Lower lobe of right lung (tissue), 2 donors: Measurements from ENCODE around the gene FGF22. TPM values are rescaled to one million over a fixed set of nuclear protein-coding genes. Genes with fewer than 3 reads are reported as not detected.

Source experiments
- ATAC-seq, 2 donors: fragments of 200-7000 bp; cut with Tn5 transposase; one replicate each; pipeline ENCODE4 v1.9.1; 2020 to 2022; ENCODE audit warnings: mild to moderate bottlenecking in 2 of 2, moderate library complexity in 2 of 2
- DNase-seq: peaks from one replicate; pipeline ENCODE4 v3.0.0-alpha.2; 2020
- H3K27ac ChIP-seq: fragments of 200-600 bp; one replicate; pipeline ENCODE4 v1.8.0; 2022
- H3K27me3 ChIP-seq: fragments of 200-600 bp; one replicate; pipeline ENCODE4 v1.8.0; 2022; ENCODE audit warnings: low read depth
- H3K36me3 ChIP-seq: fragments of 200-600 bp; one replicate; pipeline ENCODE4 v1.8.0; 2022; ENCODE audit warnings: mild to moderate bottlenecking
- H3K4me1 ChIP-seq: fragments of 200-600 bp; one replicate; pipeline ENCODE4 v1.8.0; 2022
- H3K4me3 ChIP-seq: fragments of 200-600 bp; one replicate; pipeline ENCODE4 v1.8.0; 2022; ENCODE audit warnings: mild to moderate bottlenecking
- H3K9me3 ChIP-seq: fragments of 200-600 bp; one replicate; pipeline ENCODE4 v1.8.0; 2022
- CTCF ChIP-seq: fragments of 200-600 bp; IDR thresholded peaks from one replicate; pipeline ENCODE4 v1.8.0; 2022; ENCODE audit warnings: antibody characterized with exemption, mild to moderate bottlenecking
- intact Hi-C: fragments of 100-400 bp; cut with DNase I; formaldehyde crosslinking; loops from one replicate; pipeline ENCODE4 v1.11.0; 2022
- total RNA-seq: library from RNA; stranded (reverse); fragmentation: NEBNext Ultra II Directional; extraction: Animal tissue kit (Norgen Biotek cat#: 25700); gene quantifications from one replicate; pipeline ENCODE4 v1.2.1, GENCODE V29; 2021
- donor health status: DM: no; HTN: yes; CAD: no; lungs with severe emphysema.

FGF22 gene
- total RNA-seq, 1 donor from 2014 or later, result 0.65 TPM

- Histone ChIP-seq H3K36me3 (peaks cover 3% of the 10 kb centered on the region), H3K9me3 (no peaks in the 10 kb centered on the region), H3K4me3 (peak overlapping the region; percentile 57), H3K27me3 (peaks cover 13% of the 10 kb centered on the region), H3K27ac (peak overlapping the region; percentile 90), H3K4me1 (peaks cover 40% of the 10 kb centered on the region)
- no peak for ATAC-seq
- intact Hi-C loops, result no loop called here
- no peak for DNase-seq
- no peak for TF ChIP-seq CTCF
These were observed 38.1 kb downstream of the FGF22 start for GRCh38 chr19:677601-678436.

GRCh38 chr19:678791-679388 is 39.2 kb downstream of the FGF22 start:
- H3K27ac ChIP-seq, result peak overlapping the region; percentile 95
- no peaks in the 10 kb centered on the region for H3K9me3 ChIP-seq
- no peak for DNase-seq
- no peak for TF ChIP-seq CTCF
- H3K36me3 ChIP-seq, result peaks cover 3% of the 10 kb centered on the region
- peaks cover 40% of the 10 kb centered on the region for H3K4me1 ChIP-seq
- H3K27me3 ChIP-seq, result peaks cover 13% of the 10 kb centered on the region
- intact Hi-C loops, result no loop called here
- H3K4me3 ChIP-seq, result peak overlapping the region; percentile 67
- ATAC-seq, result no peak

GRCh38 chr19:679418-680286 is 40.0 kb downstream of the FGF22 start:
- H3K9me3 ChIP-seq, result no peaks in the 10 kb centered on the region
- intact Hi-C loops, result no loop called here
- peaks cover 3% of the 10 kb centered on the region for H3K36me3 ChIP-seq
- ATAC-seq (peak; percentile 1 to 5), DNase-seq (peak; percentile 77)
- H3K4me3 ChIP-seq, result peak overlapping the region; percentile 67
- TF ChIP-seq CTCF, result no peak
- H3K27me3 ChIP-seq, result peaks cover 12% of the 10 kb centered on the region
- H3K27ac ChIP-seq, result peak overlapping the region; percentile 95
- H3K4me1 ChIP-seq, result peaks cover 40% of the 10 kb centered on the region

GRCh38 chr19:680287-681028 is 40.8 kb downstream of the FGF22 start:
- Histone ChIP-seq H3K36me3 (peaks cover 3% of the 10 kb centered on the region), H3K27ac (peak overlapping the region; percentile 95), H3K27me3 (peaks cover 6% of the 10 kb centered on the region), H3K4me1 (peaks cover 40% of the 10 kb centered on the region), H3K4me3 (peak overlapping the region; percentile 67), H3K9me3 (no peaks in the 10 kb centered on the region)
- peak; percentile 46 for TF ChIP-seq CTCF
- peak; percentile 87 to 94 for ATAC-seq
- peak; percentile 100 for DNase-seq
- intact Hi-C loops, result no loop called here
